ENCODE measurements around the gene SHMT1.
A peak's percentile ranks its signal among the peaks of the same experiment; 100 is the strongest.
"Not testable (repeated sequence)": the region's sequence is repeated elsewhere in the genome, so short reads cannot be mapped to it uniquely, and the experiment has no call there.

SHMT1 gene

DNA sequence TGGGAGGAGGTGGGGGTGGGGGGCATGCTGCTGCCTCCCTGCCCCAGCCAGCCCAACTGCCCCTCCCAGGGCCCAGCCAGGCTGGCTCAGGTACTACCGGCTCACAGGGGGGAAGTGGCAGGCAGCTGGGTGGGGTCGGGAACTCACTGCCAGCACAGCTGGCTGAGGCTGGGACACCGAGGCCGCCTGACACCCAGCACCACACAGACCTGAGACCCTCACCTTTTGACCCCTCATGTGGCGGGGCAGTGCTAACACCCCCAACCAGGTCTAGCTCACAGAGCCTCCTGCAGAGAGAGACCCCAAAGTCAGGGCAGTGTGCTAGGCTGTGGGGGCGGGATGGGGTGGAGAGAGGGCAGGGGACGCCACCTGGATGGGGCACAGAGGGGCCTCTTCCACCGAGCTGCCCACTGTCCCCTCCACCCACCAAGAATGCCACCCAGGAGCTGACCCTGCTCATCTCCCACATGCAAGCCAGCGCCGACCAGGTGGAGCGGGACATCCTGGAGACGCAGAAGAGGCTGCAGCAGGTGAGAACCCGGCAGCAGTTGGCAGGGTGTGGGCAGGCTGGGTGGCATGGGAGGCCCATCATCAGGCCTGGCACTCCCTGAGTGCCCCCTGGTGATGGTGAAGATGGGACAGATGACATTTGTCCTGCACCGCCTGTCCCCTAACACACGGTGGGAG lies 17.3 kb upstream of the SHMT1 start:
- TF ChIP-seq, protein P1, sequence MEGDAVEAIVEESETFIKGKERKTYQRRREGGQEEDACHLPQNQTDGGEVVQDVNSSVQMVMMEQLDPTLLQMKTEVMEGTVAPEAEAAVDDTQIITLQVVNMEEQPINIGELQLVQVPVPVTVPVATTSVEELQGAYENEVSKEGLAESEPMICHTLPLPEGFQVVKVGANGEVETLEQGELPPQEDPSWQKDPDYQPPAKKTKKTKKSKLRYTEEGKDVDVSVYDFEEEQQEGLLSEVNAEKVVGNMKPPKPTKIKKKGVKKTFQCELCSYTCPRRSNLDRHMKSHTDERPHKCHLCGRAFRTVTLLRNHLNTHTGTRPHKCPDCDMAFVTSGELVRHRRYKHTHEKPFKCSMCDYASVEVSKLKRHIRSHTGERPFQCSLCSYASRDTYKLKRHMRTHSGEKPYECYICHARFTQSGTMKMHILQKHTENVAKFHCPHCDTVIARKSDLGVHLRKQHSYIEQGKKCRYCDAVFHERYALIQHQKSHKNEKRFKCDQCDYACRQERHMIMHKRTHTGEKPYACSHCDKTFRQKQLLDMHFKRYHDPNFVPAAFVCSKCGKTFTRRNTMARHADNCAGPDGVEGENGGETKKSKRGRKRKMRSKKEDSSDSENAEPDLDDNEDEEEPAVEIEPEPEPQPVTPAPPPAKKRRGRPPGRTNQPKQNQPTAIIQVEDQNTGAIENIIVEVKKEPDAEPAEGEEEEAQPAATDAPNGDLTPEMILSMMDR (IDR thresholded peaks at IDR 0.05; ENCODE audit: poor library complexity, severe bottlenecking): no peak
- Histone ChIP-seq H3K36me3 (ENCODE audit: low read depth) (no peaks in the 10 kb centered on the region), H3K4me1 (ENCODE audit: insufficient read depth, poor library complexity, severe bottlenecking) (peaks cover 7% of the 10 kb centered on the region), H3K9me3 (ENCODE audit: severe bottlenecking) (no peaks in the 10 kb centered on the region), H3K4me3 (ENCODE audit: severe bottlenecking) (no peak overlapping the region), H3K27ac (ENCODE audit: poor library complexity, severe bottlenecking) (no peak overlapping the region), H3K27me3 (ENCODE audit: insufficient read depth, poor library complexity, severe bottlenecking) (no peaks in the 10 kb centered on the region)
- ATAC-seq (ENCODE audit: low read depth): no peak
- no peak for DNase-seq (ENCODE audit: low spot score)

DNA sequence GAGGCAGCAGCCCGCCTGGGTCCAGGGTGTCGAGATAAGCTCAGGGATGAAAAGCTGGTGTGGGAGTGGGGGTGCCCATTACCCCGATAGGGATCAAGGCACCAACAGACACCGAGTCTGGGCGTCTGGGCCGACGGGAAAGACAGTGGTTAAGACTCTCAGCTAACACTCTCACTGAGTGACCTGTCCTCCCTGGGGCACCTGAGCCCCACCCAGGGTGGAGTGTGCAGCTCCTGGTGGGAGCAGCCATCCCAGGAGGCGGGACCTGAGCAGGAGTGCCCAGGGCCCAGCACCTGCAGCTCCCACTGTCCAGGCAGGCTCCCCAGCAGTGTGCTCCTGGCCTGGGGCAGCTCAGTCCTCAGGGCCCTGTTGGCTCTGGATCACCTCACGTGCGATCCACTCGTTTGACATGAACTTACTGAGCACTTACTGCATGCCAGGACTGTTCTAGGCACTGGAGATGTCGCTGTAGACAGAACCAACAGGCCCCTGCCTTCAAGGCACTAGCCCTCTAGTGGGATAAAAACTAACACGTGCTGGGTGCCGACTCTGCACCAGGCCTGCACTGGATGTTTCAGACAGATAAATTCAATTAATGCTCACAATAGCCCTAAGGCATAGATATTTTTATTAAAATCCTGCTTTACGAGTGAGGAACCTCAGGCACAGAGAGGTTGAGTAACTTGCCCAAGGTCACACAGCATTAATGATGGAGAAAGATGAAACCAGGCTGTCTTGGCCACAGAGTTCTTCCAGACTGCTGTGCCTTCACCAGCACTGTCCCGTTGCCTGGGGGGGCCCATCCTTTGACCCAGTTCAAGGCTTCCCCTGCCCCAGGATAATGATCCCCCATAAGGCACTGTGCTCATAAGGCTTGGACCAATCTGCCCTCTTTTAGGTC lies 16.1 kb upstream of the SHMT1 start:
- no peak overlapping the region for H3K4me3 ChIP-seq (ENCODE audit: severe bottlenecking)
- no peaks in the 10 kb centered on the region for H3K9me3 ChIP-seq (ENCODE audit: severe bottlenecking)
- no peaks in the 10 kb centered on the region for H3K27me3 ChIP-seq (ENCODE audit: insufficient read depth, poor library complexity, severe bottlenecking)
- ATAC-seq (ENCODE audit: low read depth) (no peak), DNase-seq (ENCODE audit: low spot score) (no peak)
- no peaks in the 10 kb centered on the region for H3K36me3 ChIP-seq (ENCODE audit: low read depth)
- peaks cover 7% of the 10 kb centered on the region for H3K4me1 ChIP-seq (ENCODE audit: insufficient read depth, poor library complexity, severe bottlenecking)
- TF ChIP-seq, protein P1 (IDR thresholded peaks at IDR 0.05; ENCODE audit: poor library complexity, severe bottlenecking): no peak
- no peak overlapping the region for H3K27ac ChIP-seq (ENCODE audit: poor library complexity, severe bottlenecking)

DNA sequence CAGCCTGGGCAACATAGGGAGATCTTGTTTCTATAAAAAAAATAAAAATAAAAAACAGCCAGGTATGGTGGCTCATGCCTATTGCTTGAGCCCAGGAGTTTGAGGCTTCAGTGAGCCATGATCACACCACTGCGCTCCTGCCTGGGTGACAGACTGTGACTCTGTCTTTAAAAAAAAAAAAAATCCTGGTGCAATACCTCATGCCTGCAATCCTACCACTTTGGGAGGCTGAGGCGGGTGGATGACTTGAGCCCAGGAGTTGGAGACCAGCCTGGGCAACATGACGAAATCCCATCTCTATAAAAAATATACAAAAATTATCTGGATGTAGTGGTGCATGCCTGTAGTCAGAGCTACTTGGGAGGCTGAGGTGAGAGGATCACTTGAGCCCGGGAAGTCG lies 15.3 kb upstream of the SHMT1 start:
- not testable (repeated sequence) for H3K27ac ChIP-seq (ENCODE audit: poor library complexity, severe bottlenecking); H3K9me3 ChIP-seq (ENCODE audit: severe bottlenecking); DNase-seq (ENCODE audit: low spot score); H3K4me3 ChIP-seq (ENCODE audit: severe bottlenecking); H3K4me1 ChIP-seq (ENCODE audit: insufficient read depth, poor library complexity, severe bottlenecking); H3K36me3 ChIP-seq (ENCODE audit: low read depth); H3K27me3 ChIP-seq (ENCODE audit: insufficient read depth, poor library complexity, severe bottlenecking); ATAC-seq (ENCODE audit: low read depth)

DNA sequence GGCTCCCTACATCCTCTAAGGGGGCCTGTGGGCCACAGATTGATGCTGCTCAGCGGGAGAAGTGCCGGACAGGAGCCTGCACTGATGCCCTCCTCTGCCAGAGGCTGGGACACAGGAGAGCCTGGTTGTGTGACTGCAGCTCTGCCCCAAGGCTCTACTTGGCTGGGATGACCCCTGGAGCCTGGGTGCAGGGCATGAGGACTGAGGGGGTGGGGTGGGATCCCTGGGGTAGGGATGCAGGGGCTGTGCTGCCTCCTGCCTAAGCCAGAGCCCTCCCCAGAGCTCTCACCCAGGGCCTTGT lies 14.8 kb upstream of the SHMT1 start:
- H3K9me3 ChIP-seq (ENCODE audit: severe bottlenecking): no peaks in the 10 kb centered on the region
- H3K36me3 ChIP-seq (ENCODE audit: low read depth): no peaks in the 10 kb centered on the region
- DNase-seq (ENCODE audit: low spot score) (no peak), ATAC-seq (ENCODE audit: low read depth) (no peak)
- H3K27ac ChIP-seq (ENCODE audit: poor library complexity, severe bottlenecking): peak overlapping the region; percentile 31
- TF ChIP-seq, protein P1 (IDR thresholded peaks at IDR 0.05; ENCODE audit: poor library complexity, severe bottlenecking): no peak
- peaks cover 7% of the 10 kb centered on the region for H3K4me1 ChIP-seq (ENCODE audit: insufficient read depth, poor library complexity, severe bottlenecking)
- H3K4me3 ChIP-seq (ENCODE audit: severe bottlenecking): no peak overlapping the region
- H3K27me3 ChIP-seq (ENCODE audit: insufficient read depth, poor library complexity, severe bottlenecking): no peaks in the 10 kb centered on the region

DNA sequence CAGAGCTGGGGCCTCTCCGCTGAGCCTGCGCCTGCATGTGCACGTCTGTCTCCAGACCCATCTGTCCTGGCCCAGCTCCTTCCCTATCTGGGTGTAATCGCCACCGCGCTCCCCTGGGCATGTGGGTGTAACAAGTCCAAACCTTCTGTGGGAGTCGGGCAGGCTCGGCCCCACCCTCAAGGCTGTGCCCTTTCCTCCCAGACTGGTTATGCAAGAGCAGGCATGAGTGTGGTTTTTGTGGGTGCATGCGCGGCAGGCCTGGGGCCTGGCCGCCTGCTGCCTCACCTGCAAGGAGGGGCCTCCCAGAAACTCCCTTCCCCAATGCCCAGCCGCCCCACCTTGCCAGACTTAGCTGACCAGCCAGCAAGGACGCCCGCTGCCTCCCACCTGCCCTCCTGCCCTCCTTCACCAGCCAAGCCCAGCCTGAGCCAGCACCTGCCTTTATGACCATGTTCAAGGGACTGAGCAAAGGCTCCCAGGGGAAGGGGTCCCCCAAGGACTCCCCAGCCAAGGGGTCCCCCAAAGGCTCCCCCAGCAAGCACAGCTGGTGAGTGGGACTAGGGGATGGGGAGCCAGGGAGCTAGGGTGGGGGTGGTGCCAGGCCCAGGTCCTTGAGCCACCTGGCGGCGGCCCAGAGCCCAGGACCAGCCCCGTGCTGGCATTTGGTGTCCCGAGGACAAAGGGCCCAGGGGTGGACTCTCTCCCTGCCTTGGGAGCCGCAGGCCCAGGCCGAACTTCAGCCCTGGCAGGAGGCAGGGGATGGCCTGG lies 14.3 kb upstream of the SHMT1 start, which contains the start of gene EVPLL:
Gene EVPLL, plus strand, starts transcription at position 342 of the 768 bp plus-strand sequence. CDS start 3,160 bp downstream, outside the sequence.
- DNase-seq (ENCODE audit: low spot score) (peak; percentile 90), ATAC-seq (ENCODE audit: low read depth) (peak; percentile 87)
- Histone ChIP-seq H3K27ac (ENCODE audit: poor library complexity, severe bottlenecking) (peak within 1 kb of the TSS; percentile 31), H3K36me3 (ENCODE audit: low read depth) (no peaks in the 10 kb centered on the region), H3K4me3 (ENCODE audit: severe bottlenecking) (no peak within 1 kb of the TSS), H3K9me3 (ENCODE audit: severe bottlenecking) (no peaks in the 10 kb centered on the region), H3K27me3 (ENCODE audit: insufficient read depth, poor library complexity, severe bottlenecking) (no peaks in the 10 kb centered on the region), H3K4me1 (ENCODE audit: insufficient read depth, poor library complexity, severe bottlenecking) (peaks cover 7% of the 10 kb centered on the region)
- TF ChIP-seq, protein P1 (IDR thresholded peaks at IDR 0.05; ENCODE audit: poor library complexity, severe bottlenecking): no peak

Data from RWPE2 (cell line).